SK-N-SH (cell line): Measurements from ENCODE around the gene PLIN1. TPM values are rescaled to one million over a fixed set of nuclear protein-coding genes. Genes with fewer than 3 reads are reported as not detected.

Experiments used
- CTCF ChIA-PET: fragments of 300-600, 350-600 bp; formaldehyde crosslinking; extraction: SDS; loops from one replicate; lab custom pipeline; 2021; lab: Yijun Ruan, JAX
- POLR2A ChIA-PET: fragments of 350-600 bp; sonication (Branson Sonifier 250); formaldehyde crosslinking; extraction: SDS; loops from one replicate; lab custom pipeline; 2020; ENCODE audit warnings: antibody characterized with exemption, inconsistent platforms; lab: Yijun Ruan, JAX
- DNase-seq: peaks from one replicate; pipeline ENCODE4 v3.0.0; 2012
- H2AFZ ChIP-seq: fragments of 200-600 bp; sonication (generic); 2 replicates; pipeline ENCODE4 v1.8.1; 2016; ENCODE audit warnings: antibody characterized with exemption, mild to moderate bottlenecking, low read depth
- H3F3A ChIP-seq: fragments of 200-600 bp; sonication (generic); replicated peaks from 2 replicates; pipeline ENCODE3; 2016; ENCODE audit warnings: antibody characterized with exemption, mild to moderate bottlenecking; ENCODE audit not compliant: insufficient read depth
- H3K27ac ChIP-seq, 2 experiments: fragments of 200-500 bp in 1 of 2; fragments of 200-600 bp in 1 of 2; sonication (Bioruptor generic) in 1 of 2; sonication (generic), shearing (Covaris generic) in 1 of 2; 2 replicates each; pipeline versions ENCODE4 v1.5.1 to v1.6.1; 2014 to 2016; ENCODE audit warnings: low read depth in 2 of 2, inconsistent platforms in 1 of 2, low read length in 1 of 2, mild to moderate bottlenecking in 1 of 2, mixed read lengths in 1 of 2
- H3K27me3 ChIP-seq: fragments of 200-600 bp; sonication (generic), shearing (Covaris generic); 2 replicates; pipeline ENCODE4 v1.6.1; 2016; ENCODE audit warnings: mixed run types; ENCODE audit not compliant: insufficient read depth
- H3K36me3 ChIP-seq, 2 experiments: fragments of 200-500 bp in 1 of 2; fragments of 200-600 bp in 1 of 2; sonication (Bioruptor generic) in 1 of 2; sonication (generic) in 1 of 2; replicated peaks in 1 of 2; 2 replicates each; pipeline versions ENCODE3 to v1.5.1; 2014 to 2016; ENCODE audit warnings: low read length in 1 of 2, mild to moderate bottlenecking in 1 of 2; ENCODE audit not compliant: insufficient read depth in 2 of 2, control insufficient read depth in 1 of 2
- H3K4me1 ChIP-seq, 2 experiments: fragments of 200-500 bp in 1 of 2; fragments of 200-600 bp in 1 of 2; sonication (Bioruptor generic) in 1 of 2; sonication (generic), shearing (Covaris generic) in 1 of 2; 2 replicates each; pipeline versions ENCODE4 v1.5.1 to v1.6.1; 2014 to 2016; ENCODE audit warnings: low read depth in 1 of 2, low read length in 1 of 2, mixed run types in 1 of 2; ENCODE audit not compliant: insufficient read depth in 2 of 2, control insufficient read depth in 1 of 2
- H3K4me2 ChIP-seq: fragments of 200-600 bp; sonication (generic), shearing (Covaris generic); 2 replicates; pipeline ENCODE4 v1.6.1; 2017; ENCODE audit warnings: mixed run types
- H3K4me3 ChIP-seq, 2 experiments: fragments of 200-500 bp in 1 of 2; fragments of 200-600 bp in 1 of 2; sonication (Bioruptor generic) in 1 of 2; sonication (generic), shearing (Covaris generic) in 1 of 2; 2 replicates each; pipeline versions ENCODE4 v1.5.1 to v1.8.1; 2014 to 2016; ENCODE audit warnings: low read depth in 2 of 2, inconsistent platforms in 1 of 2, low read length in 1 of 2, mild to moderate bottlenecking in 1 of 2, mixed read lengths in 1 of 2, moderate library complexity in 1 of 2
- H3K79me2 ChIP-seq: fragments of 200-600 bp; sonication (generic); 2 replicates; pipeline ENCODE4 v1.8.1; 2017; ENCODE audit warnings: mild to moderate bottlenecking; ENCODE audit not compliant: insufficient read depth
- H3K9ac ChIP-seq: fragments of 200-600 bp; sonication (generic); 2 replicates; pipeline ENCODE4 v1.6.1; 2017; ENCODE audit warnings: mixed run types
- H3K9me2 ChIP-seq: fragments of 200-600 bp; sonication (generic); 2 replicates; pipeline ENCODE4 v1.6.1; 2017; ENCODE audit warnings: mixed run types
- H3K9me3 ChIP-seq: fragments of 200-600 bp; sonication (generic); 2 replicates; pipeline ENCODE4 v1.6.1; 2017; ENCODE audit warnings: mixed run types, mild to moderate bottlenecking, moderate library complexity
- H4K20me1 ChIP-seq: fragments of 200-600 bp; sonication (generic); 2 replicates; pipeline ENCODE4 v1.6.1; 2017; ENCODE audit warnings: mild to moderate bottlenecking, mixed run types; ENCODE audit not compliant: insufficient read depth
- CHD2 ChIP-seq: fragments of 150-350 bp; IDR thresholded peaks from 2 replicates; pipeline ENCODE4 v1.6.1; 2018; ENCODE audit warnings: low read length; ENCODE audit not compliant: partially characterized antibody
- EZH2phosphoT487 ChIP-seq: fragments of 200-600 bp; sonication (generic); IDR thresholded peaks from 2 replicates; pipeline ENCODE4 v1.6.1; 2017; ENCODE audit warnings: low read depth, mixed run types, mild to moderate bottlenecking, antibody characterized with exemption, moderate library complexity, borderline replicate concordance
- FOXJ3 ChIP-seq: sonication (generic); formaldehyde crosslinking; IDR thresholded peaks from 2 replicates; pipeline ENCODE4 v1.5.1; 2020; ENCODE audit warnings: mild to moderate bottlenecking, missing genetic modification reagents
- FOXM1 ChIP-seq: IDR thresholded peaks from 2 replicates; pipeline ENCODE4 v1.4.0; 2012; ENCODE audit warnings: low read depth, mild to moderate bottlenecking
- JUND ChIP-seq: IDR thresholded peaks from 2 replicates; pipeline ENCODE4 v1.4.0; 2012
- NFIC ChIP-seq: IDR thresholded peaks from 2 replicates; pipeline ENCODE4 v1.4.0; 2012; ENCODE audit warnings: borderline replicate concordance
- RXRA ChIP-seq: IDR thresholded peaks from 2 replicates; pipeline ENCODE4 v1.4.0; 2012; ENCODE audit warnings: low read depth, mild to moderate bottlenecking, borderline replicate concordance
- SMC3 ChIP-seq: IDR thresholded peaks from 2 replicates; pipeline ENCODE4 v1.6.1; 2012; ENCODE audit warnings: low read depth, low read length, improper control_type of control experiment
- YY1 ChIP-seq: IDR thresholded peaks from 2 replicates; pipeline ENCODE4 v1.4.0; 2012; ENCODE audit warnings: low read depth, mild to moderate bottlenecking
- WGBS: methylation state at CpG from one replicate; pipeline ENCODE4 v1.1.6; 2017; ENCODE audit warnings: low lambda C conversion rate; 5-methylcytosine and 5-hydroxymethylcytosine counted together
- polyA plus RNA-seq, 3 experiments: library from polyadenylated mRNA; depleted of rRNA; stranded (reverse); fragments of >200 nt; gene quantifications; 2 replicates each; pipeline ENCODE4 v1.2.3, GENCODE V29; 2012
- TF ChIP-seq, protein P1 (sequence below): IDR thresholded peaks from 2 replicates; pipeline ENCODE4 v1.4.0; 2012; ENCODE audit warnings: low read depth
- TF ChIP-seq, protein P2 (sequence below): fragments of 150-350 bp; IDR thresholded peaks from 2 replicates; pipeline ENCODE4 v1.6.1; 2017; ENCODE audit warnings: antibody characterized with exemption, low read length, low read depth, borderline replicate concordance
- TF ChIP-seq, protein P3 (sequence below): fragments of 150-350 bp; IDR thresholded peaks from 2 replicates; pipeline ENCODE4 v1.6.1; 2016; ENCODE audit warnings: mild to moderate bottlenecking, low read depth, low read length
- TF ChIP-seq, protein P4 (sequence below): IDR thresholded peaks from 2 replicates; pipeline ENCODE4; 2012
- TF ChIP-seq, protein P5 (sequence below): IDR thresholded peaks from 2 replicates; pipeline ENCODE4 v1.6.1; 2012; ENCODE audit warnings: mild to moderate bottlenecking, low read depth, low read length, moderate library complexity
- TF ChIP-seq, protein P6 (sequence below): IDR thresholded peaks from 2 replicates; pipeline ENCODE4 v1.4.0; 2012; ENCODE audit warnings: low read depth, borderline replicate concordance

PLIN1 gene
- polyA plus RNA-seq, 1 of the 3 experiments (the other 2 are of a cell fraction): 0.08 TPM

DNA sequence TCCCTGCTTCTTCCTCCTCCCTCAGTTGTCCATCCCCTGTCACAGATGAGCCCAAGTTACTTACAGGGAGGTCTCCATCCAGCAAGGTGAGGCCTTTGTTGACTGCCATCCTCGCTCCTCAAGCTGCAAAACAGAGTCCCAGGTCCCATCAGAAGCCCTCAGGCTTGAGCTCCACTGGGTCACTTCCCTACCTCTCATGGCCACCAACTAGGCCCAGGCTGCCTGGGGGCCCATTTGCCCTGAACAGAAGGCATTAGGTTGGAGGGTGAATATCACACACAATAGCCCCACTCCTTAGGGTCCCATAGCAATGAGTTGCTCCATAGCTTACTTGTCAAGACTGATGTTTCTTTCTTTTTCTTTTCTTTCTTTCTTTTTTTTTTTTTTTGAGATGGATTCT, 1.8 kb downstream of the PLIN1 start:
- Histone ChIP-seq H3K9me3 (no peaks in the 10 kb centered on the region), H4K20me1 (no peaks in the 10 kb centered on the region), H3K27me3 (no peaks in the 10 kb centered on the region), H3F3A (peaks cover 9% of the 10 kb centered on the region), H3K4me3 (no peak overlapping the region), H3K36me3 (no peaks in the 10 kb centered on the region), H3K4me1 (peaks cover 5 to 16% of the 10 kb centered on the region in 2 experiments; a peak in 2 of 4 replicates), H3K9me2 (no peaks in the 10 kb centered on the region), H3K9ac (no peak overlapping the region), H3K4me2 (no peak overlapping the region), H3K27ac (no peak overlapping the region), H3K79me2 (no peaks in the 10 kb centered on the region), H2AFZ (no peak overlapping the region)
- no peak for TF ChIP-seq YY1
- TF ChIP-seq, protein P1, sequence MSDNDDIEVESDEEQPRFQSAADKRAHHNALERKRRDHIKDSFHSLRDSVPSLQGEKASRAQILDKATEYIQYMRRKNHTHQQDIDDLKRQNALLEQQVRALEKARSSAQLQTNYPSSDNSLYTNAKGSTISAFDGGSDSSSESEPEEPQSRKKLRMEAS: no peak
- TF ChIP-seq EZH2phosphoT487: no peak
- no peak for TF ChIP-seq CHD2
- no peak for TF ChIP-seq JUND
- TF ChIP-seq, protein P2, sequence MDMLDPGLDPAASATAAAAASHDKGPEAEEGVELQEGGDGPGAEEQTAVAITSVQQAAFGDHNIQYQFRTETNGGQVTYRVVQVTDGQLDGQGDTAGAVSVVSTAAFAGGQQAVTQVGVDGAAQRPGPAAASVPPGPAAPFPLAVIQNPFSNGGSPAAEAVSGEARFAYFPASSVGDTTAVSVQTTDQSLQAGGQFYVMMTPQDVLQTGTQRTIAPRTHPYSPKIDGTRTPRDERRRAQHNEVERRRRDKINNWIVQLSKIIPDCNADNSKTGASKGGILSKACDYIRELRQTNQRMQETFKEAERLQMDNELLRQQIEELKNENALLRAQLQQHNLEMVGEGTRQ: no peak
- no peak for TF ChIP-seq FOXJ3 (CRISPR knock-in tag)
- TF ChIP-seq RXRA: no peak
- TF ChIP-seq, protein P3, sequence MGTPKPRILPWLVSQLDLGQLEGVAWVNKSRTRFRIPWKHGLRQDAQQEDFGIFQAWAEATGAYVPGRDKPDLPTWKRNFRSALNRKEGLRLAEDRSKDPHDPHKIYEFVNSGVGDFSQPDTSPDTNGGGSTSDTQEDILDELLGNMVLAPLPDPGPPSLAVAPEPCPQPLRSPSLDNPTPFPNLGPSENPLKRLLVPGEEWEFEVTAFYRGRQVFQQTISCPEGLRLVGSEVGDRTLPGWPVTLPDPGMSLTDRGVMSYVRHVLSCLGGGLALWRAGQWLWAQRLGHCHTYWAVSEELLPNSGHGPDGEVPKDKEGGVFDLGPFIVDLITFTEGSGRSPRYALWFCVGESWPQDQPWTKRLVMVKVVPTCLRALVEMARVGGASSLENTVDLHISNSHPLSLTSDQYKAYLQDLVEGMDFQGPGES: no peak
- TF ChIP-seq, protein P4, sequence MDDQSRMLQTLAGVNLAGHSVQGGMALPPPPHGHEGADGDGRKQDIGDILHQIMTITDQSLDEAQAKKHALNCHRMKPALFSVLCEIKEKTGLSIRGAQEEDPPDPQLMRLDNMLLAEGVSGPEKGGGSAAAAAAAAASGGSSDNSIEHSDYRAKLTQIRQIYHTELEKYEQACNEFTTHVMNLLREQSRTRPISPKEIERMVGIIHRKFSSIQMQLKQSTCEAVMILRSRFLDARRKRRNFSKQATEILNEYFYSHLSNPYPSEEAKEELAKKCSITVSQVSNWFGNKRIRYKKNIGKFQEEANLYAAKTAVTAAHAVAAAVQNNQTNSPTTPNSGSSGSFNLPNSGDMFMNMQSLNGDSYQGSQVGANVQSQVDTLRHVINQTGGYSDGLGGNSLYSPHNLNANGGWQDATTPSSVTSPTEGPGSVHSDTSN: no peak
- no peak for TF ChIP-seq NFIC
- TF ChIP-seq, protein P5, sequence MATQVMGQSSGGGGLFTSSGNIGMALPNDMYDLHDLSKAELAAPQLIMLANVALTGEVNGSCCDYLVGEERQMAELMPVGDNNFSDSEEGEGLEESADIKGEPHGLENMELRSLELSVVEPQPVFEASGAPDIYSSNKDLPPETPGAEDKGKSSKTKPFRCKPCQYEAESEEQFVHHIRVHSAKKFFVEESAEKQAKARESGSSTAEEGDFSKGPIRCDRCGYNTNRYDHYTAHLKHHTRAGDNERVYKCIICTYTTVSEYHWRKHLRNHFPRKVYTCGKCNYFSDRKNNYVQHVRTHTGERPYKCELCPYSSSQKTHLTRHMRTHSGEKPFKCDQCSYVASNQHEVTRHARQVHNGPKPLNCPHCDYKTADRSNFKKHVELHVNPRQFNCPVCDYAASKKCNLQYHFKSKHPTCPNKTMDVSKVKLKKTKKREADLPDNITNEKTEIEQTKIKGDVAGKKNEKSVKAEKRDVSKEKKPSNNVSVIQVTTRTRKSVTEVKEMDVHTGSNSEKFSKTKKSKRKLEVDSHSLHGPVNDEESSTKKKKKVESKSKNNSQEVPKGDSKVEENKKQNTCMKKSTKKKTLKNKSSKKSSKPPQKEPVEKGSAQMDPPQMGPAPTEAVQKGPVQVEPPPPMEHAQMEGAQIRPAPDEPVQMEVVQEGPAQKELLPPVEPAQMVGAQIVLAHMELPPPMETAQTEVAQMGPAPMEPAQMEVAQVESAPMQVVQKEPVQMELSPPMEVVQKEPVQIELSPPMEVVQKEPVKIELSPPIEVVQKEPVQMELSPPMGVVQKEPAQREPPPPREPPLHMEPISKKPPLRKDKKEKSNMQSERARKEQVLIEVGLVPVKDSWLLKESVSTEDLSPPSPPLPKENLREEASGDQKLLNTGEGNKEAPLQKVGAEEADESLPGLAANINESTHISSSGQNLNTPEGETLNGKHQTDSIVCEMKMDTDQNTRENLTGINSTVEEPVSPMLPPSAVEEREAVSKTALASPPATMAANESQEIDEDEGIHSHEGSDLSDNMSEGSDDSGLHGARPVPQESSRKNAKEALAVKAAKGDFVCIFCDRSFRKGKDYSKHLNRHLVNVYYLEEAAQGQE: no peak
- TF ChIP-seq FOXM1: no peak
- no peak for TF ChIP-seq SMC3
- TF ChIP-seq, protein P6, sequence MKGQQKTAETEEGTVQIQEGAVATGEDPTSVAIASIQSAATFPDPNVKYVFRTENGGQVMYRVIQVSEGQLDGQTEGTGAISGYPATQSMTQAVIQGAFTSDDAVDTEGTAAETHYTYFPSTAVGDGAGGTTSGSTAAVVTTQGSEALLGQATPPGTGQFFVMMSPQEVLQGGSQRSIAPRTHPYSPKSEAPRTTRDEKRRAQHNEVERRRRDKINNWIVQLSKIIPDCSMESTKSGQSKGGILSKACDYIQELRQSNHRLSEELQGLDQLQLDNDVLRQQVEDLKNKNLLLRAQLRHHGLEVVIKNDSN: no peak
- ChIA-PET CTCF (interaction anchor here (1.1 kb wide), 1 partner anchor 13 kb away, joined by 3 read pairs; no protein-coding TSS in a partner anchor), POLR2A (no interaction called here)
- whole genome bisulfite sequencing: 83% methylated on average over 1 of the region's 1 CpG
- no peak for DNase-seq
